NCI-H460 (cell line): ENCODE data around the gene ST6GAL1. TPM values are rescaled to one million over a fixed set of nuclear protein-coding genes. Genes with fewer than 3 reads are reported as not detected.
"Not testable (repeated sequence)": the region's sequence is repeated elsewhere in the genome, so short reads cannot be mapped to it uniquely, and the experiment has no call there.

Source experiments
- DNase-seq: peaks from one replicate; pipeline ENCODE4 v3.0.0-alpha.2; 2016; ENCODE audit warnings: low read depth; ENCODE audit errors: extremely low read depth
- total RNA-seq: library from RNA; depleted of rRNA; stranded (reverse); fragments of >200 nt; shearing (Covaris generic); gene quantifications from 2 replicates; pipeline ENCODE4 v1.2.3, GENCODE V29; 2014

Gene ST6GAL1
- total RNA-seq, 1 experiment from 2014 or later = 18.8 TPM

DNA sequence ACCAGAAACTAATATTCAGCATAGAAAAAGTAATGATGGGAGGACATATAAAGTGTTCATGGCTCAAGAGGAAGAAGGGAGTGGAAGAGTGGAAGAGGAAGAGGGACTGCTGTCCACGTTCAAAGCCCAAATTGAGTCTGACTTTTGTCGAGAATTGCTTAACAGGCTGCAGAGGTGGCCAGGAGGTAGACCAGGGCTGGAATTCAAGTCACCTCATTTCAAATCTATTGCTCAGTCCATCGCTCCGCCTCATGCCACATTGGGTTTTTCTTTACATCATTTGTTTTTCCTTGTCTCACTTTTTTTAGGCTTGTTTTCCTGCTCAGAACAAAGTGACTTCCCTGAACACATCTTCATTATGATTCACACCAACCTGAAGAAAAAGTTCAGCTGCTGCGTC, 112.0 kb downstream of the ST6GAL1 start:
- DNase-seq = no peak

DNA sequence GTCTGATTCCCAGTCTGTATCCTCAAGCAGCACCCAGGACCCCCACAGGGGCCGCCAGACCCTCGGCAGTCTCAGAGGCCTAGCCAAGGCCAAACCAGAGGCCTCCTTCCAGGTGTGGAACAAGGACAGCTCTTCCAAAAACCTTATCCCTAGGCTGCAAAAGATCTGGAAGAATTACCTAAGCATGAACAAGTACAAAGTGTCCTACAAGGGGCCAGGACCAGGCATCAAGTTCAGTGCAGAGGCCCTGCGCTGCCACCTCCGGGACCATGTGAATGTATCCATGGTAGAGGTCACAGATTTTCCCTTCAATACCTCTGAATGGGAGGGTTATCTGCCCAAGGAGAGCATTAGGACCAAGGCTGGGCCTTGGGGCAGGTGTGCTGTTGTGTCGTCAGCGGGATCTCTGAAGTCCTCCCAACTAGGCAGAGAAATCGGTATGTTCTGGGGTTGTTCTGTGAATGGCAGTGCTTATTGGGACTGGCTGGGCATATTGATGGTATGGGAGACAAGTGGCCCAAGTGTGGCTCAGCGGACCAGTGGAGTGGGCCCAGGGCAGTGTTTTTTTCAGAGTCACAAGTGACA, 112.6 kb downstream of the ST6GAL1 start:
- no peak for DNase-seq

DNA sequence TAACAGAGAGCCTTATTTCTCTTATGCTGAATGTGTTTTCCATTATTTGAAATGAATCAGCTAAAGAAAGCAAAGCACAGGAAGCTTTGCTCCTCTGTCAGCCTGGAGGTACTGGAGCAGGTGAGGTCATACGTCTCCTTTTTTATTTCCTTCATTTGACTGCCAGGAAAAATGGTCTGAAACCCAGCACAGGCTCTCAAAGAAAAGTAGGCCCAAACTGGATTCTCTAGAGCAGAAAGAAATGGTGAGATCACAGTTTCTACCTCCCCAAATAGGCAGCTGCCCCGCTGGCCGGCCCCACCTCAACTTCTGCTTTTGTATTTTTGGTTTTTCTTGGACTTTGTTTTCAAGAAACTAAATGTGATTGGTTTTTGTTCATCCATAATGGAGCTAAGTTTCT, 113.9 kb downstream of the ST6GAL1 start:
- no peak for DNase-seq

DNA sequence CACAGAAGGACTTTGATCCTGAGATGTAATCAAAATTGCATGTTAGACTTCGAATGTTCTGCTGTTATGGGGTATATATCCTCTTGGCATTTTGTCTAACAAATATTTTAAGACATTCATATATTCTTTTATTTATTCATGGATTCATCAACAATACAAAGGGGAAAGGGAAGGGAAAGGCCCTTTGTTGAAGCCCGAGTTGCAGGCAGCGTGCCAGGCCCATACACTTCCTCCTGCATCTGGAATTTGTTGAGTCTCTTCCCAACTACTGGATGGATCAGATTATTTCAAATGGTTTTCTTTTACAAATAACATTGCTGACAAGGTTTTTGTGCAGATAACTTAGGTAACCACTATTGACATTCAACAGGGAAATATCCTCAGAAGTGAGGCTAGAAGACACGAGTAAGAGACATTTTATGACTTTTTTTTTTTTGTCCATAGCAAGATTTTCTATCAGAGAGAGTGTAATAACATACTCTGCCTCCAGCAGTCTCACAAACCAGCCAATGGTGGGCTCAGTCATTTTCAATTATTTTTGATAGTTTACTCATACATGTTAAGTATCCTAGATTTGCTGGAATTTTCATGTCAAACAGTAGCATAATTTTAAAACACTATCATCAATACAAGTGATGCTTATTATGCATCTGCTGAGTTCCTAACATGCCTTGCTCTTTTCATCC, 114.7 kb downstream of the ST6GAL1 start:
- no peak for DNase-seq

DNA sequence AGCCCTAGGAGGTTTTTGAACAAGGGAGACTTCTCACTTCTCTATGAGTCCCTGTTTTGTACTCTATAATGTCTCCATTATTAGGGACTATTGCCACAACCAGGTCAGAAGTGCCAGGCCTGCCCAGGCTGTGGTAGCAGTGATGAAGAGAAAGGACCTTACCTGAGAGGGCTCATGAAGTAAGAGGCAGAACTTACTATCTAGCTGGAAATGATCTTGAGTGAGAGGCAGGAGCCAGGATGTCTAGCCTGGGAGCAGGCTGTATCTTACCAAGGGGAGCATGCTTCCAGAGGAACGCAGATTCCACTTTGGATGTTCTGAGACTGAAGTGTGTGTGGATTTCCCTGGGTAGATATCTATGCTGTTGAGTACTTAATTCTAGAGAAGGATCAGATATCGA, 115.7 kb downstream of the ST6GAL1 start:
- no peak for DNase-seq

DNA sequence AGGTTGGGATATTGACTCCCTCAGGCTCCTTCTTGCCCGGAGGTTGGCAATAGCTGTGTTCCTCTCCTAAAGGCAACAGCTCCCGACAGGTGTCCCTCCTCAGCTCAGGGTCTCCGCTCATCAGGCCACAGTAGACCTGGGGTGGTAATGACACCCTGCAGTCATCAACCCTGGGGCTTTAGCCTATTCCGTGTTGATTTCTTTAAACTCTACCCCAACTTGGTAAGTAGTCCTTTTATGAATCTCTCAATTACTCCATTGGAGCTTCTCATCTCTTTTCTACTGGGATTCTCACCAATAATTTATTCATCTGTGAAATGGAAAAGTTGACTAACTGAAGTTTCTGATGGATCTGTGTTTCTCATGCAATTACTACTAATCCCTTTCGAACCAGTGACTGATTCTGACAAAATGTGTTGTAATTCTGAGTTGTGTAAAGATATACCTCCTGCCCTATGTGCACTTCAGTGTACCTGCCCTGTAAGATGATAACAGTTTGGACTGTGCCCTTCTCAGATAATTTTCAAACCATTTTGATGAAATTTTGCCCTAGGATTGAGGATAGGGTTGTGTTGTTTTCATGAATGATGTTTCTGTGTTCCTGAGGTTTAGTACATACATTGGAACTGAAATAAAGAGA, 119.3 kb downstream of the ST6GAL1 start:
- no peak for DNase-seq

DNA sequence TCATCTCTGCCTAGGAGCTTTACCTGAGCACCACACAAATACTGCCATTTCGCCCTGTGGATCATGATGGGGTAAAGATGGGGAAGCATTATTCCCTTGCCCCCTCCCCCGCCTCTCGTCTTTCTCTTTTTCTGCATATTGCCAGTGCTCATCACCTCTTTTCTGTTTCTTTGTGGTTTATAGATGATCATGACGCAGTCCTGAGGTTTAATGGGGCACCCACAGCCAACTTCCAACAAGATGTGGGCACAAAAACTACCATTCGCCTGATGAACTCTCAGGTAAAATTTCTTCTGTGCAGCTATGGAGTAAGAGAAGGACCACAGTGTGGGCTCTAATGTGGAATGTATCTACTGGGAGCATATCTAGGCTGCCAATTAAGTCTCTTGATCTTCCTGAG, 120.7 kb downstream of the ST6GAL1 start:
- DNase-seq = no peak

DNA sequence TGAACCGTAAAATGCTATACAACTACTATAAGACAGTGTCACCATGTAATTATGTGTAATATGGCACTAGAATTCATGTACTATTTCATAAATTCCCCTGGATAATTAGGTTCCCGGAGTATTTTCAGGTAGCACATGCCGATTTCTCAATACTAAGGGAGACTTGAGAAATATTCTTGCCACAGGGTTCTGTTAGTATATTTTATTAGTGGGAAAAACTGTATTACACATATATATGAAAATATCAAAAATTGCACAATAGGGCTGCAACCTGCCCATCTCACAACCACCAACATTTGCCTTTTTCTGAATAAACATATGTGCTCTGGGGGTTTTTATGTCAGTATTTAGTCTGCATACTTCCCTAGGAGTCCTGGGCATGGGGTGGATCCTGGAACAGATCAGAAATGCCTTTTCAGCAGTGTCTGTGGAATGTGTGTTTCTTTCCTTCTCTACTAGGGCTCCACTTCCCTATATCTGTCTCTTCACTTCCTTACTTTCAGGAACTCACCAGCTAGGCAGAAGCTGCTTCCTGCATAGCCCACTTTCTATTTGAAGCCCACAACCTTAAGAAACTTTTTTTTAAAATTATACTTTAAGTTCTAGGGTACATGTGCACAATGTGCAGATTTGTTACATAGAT, 121.5 kb downstream of the ST6GAL1 start:
- no peak for DNase-seq

DNA sequence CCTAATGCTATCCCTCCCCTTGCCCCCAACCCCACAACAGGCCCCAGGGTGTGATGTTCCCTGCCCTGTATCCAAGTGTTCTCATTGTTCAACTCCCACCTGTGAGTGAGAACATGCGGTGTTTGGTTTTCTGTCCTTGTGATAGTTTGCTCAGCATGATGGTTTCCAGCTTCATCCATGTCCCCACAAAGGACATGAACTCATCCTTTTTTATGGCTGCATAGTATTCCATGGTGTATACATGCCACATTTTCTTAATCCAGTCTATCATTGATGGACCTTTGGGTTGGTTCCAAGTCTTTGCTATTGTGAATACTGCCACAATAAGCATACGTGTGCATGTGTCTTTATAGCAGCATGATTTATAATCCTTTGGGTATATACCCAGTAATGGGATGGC, 122.1 kb downstream of the ST6GAL1 start:
- DNase-seq = not testable (repeated sequence)

DNA sequence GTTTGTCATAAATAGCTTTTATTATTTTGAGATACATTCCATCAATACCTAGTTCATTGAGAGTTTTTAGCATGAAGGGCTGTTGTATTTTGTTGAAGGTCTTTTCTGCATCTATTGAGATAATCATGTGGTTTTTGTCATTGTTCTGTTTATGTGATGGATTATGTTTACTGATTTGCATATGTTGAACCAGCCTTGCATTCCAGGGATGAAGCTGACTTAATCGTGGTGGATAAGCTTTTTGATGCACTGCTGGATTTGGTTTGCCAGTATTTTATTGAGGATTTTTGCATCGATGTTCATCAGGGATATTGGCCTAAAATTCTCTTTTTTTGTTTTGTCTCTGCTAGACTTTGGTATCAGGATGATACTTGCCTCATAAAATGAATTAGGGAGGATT, 124.1 kb downstream of the ST6GAL1 start:
- DNase-seq = not testable (repeated sequence)

DNA sequence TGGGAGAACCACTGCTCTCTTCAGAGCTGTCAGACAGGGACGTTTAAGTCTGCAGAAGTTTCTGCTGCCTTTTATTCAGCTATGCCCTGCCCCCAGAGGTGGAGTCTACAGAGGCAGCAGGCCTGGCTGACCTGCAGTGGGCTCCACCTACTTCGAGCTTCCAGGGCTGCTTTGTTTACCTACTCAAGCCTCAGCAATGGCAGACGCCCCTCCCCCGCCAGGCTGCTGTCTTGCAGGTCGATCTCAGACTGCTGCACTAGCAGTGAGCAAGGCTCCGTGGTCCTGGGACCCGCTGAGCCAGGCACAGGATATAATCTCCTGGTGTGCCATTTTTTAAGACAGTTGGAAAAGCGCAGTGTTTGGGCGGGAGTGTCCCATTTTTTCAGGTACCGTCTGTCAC, 127.5 kb downstream of the ST6GAL1 start:
- not testable (repeated sequence) for DNase-seq

DNA sequence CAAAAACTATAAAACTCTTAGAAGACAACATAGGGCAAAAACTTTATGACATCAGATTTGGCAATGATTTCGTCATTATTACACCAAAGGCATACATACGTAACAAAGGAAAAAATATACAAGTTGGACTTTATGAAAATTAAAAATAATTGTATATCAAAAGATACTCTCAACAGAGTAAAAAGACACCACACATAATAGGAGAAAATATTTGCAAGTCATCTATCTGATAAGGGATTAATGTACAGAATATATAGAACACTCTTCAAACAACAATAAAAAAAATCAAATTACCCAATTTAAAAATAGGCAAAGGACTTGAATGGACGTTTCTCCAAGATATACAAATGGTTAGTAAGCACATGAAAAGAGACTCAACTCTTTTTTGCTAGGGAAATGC, 131.4 kb downstream of the ST6GAL1 start:
- no peak for DNase-seq

DNA sequence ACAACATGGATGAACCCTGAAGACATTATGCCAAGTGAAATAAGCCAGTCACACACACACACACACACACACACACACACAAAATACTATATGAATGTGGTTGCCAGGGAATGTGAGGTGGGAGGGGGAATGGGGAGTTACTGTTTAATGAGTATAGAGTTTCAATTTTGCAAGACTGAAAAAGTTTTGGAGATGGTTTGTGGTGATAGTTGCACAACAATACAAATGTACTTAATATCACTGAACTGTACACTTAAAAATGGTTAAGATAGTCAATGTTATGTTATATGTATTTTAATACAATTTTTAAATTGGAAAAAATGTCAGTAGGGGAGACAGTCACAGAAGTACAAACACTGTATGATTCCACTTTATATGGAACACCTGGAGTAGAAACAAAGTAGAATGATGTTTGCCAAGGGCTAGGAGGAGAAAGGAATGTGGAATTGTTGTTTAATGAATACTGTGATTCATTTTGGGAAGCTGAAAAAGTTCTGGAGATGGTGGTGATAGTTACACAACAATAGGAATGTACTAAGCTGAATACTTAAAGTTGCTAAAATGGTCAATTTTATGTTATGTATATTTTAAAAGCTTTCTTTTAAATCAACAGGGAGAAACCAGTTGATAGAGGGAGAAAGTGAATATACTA, 132.3 kb downstream of the ST6GAL1 start:
- no peak for DNase-seq

DNA sequence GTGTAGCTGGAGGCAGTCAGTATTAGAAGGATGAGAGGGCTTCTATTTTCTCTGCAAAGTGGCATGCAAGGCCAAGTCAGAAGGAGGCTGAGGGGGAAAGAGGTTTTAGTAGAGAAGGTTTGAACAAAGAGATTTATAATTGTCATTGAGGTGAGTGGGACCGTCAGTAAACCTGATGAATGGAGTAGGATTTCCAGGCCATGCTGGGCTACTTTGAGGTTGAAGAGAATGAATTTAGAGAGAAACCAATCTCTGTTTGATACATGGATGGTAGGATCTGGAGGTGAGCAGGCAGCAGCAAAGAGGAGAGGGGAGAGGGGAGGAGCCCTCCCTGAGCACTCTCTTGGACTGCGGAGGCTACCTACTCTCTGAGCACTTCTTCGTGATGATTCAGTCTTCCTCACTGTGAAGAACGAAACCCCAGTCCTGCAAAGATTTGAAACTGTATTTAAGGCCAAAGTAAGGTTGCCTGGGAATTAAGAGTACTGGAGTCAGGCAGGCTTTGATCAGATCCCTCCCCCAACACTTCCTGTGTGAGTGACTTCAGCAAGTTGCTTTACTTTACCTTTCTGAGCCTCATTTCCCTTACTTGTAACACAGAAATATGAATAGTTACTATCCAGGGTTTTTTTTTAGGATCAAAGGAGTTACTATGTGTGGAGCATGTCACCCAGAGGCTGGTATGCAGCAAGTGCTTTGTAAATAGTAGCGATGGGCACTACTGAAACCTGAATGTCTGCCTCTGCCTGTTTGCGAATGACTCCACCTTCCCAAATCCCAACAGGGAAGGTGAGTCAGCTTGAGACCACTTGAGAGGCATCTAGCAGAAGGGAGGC, 133.2 kb downstream of the ST6GAL1 start:
- no peak for DNase-seq

DNA sequence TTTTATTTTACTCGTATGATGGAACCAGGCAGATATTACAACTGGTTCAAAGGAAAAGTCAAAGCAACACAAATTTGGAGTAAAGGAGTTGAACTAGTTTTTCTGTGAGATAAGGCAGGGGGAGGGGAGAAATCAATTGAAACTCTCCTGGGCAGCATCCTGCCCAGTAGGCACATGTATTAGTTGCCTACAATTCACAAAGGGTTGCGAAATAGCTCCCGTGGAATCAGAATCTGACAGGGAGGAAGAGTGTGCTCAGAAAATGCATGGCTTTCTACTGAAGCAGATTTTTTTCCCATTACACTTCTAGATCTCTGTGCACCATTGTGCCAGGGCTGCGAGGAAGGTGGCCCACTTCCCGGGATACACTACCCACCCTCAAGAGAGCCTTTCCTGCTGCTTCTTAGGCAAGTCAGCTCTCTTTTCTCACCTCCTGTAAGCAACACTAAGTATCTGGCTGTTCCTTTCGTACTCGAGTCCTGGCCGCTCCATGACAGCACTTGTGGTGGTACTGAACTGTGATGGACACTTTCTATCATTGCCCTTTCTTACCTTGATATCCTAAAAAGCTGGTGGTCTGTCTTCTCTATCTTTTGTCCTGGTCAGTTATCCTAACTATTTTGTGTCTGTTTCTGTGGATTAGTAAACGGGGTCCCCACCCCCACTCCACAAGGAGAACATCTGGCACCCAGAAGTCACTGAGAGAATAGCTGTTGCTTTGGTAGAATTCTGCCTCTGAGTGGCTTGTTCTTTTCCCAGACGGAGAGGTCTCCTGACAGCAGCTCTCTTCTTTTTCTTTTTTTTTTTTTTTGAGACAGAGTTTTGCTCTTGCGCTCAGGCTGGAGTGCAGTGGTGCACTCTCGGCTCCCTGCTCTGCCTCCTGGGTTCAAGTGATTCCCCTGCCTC, 134.1 kb downstream of the ST6GAL1 start:
- no peak for DNase-seq

DNA sequence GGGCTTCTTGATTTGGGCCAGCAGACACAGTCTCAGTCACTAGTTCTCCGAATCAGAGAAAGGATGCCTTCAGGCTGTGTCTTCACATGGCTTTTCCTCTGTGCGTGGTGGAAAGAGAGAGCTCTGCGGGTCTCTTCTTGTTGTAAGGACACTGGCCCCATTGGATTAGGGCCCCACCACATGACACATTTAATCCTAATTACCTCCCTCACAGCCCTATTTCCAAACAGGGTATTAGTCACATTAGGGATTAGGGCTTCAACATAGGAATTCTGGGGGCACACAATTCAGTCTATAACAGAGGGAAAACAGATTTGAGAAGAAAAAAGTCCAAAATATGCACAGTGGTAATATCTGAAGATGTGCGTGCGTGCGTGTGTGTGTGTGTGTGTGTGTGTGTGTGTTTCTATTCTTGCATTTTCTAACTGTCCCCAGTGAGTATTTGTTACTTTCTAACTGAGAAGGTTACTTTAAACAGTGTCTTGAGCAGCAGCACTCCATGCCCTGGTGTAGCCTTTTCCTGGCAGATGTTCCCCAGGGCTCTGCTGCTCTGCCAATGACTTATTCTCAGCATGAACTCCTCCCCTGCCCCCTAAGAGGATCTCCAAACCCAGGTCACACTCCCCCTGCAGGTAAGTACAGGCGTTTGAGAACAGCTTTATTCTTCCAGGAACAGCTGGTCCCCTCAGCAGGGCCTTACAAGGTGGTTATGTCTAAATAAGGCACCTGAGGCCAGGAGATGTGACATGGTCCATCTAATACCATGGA, 136.1 kb downstream of the ST6GAL1 start:
- no peak for DNase-seq

DNA sequence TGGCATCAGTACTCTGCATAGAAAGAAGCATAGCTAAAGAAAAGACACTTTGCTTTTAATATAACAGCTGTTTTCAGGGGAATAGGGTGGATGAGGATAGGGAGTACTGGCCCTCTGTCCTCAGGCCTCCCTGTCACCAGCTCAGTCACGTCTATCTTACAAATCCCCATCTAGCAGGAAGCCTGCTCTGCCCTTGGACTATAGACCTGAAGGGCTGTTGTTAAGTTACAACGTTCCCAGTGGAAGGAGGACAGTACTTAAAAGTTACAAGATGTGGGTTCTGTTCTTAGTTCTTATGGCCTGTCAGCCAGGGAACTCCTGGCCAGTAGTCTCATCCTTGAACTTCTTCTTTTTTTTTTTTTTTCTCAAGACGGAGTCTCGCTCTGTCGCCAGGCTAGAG, 138.5 kb downstream of the ST6GAL1 start:
- DNase-seq = no peak

DNA sequence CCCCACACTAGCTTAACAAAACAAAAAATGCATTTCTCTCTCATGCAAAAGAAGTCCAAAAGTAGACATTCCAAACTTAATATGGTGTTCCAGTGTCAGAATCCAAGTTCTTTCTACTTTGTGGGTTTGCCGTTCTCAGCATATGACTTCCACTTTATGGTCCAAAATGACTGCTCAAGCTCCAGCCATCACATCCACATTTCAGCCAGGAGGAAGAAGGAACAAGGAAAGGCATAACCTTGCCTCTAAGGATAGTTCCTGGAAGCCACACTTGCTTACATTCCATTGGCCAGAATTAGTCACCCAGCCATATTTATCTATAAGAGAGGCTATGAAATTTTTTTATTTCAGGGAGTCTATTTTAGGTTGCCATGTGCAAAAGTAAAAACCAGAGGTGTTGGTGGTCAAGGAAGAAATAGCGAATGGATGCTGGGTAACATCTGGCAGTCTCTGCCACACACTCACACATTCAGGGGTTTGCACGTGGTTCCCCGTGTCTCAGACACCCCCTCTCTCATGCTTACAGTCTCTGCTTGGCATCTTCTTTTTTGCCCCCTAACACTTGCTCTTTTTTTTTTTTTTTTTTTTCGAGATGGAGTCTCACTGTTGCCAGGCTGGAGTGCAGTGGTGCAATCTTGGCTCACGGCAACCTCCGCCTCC, 139.7 kb downstream of the ST6GAL1 start:
- DNase-seq = no peak
